Body of pancreas (tissue), 4 donors: ENCODE results near the gene TUT1.

Experiments used
- CTCF ChIP-seq, 7 experiments: fragments of 450-650 bp in 4 of 7; fragments of 200-600 bp in 3 of 7; sonication (generic) in 3 of 7; IDR thresholded peaks; one replicate each; pipeline ENCODE4 v1.5.1; 2016 to 2019; ENCODE audit warnings: antibody characterized with exemption in 7 of 7
- POLR2A ChIP-seq, 3 donors: fragments of 450-650 bp; IDR thresholded peaks; one replicate each; pipeline ENCODE4 v1.6.1; 2016; ENCODE audit warnings: antibody characterized with exemption in 3 of 3, mild to moderate bottlenecking in 2 of 3

- no peak for TF ChIP-seq CTCF (IDR thresholded peaks at IDR 0.05)
- no peak for TF ChIP-seq POLR2A (IDR thresholded peaks at IDR 0.05)
Measured at GRCh38 chr11:62539238-62539925, 51.9 kb downstream of the TUT1 start.
